Measurements from ENCODE around the gene YAP1.

YAP1 gene

GRCh38 chr11:102117472-102118113 is 7.3 kb downstream of the YAP1 start:
- no peak for DNase-seq (ENCODE audit: low spot score)

DNA sequence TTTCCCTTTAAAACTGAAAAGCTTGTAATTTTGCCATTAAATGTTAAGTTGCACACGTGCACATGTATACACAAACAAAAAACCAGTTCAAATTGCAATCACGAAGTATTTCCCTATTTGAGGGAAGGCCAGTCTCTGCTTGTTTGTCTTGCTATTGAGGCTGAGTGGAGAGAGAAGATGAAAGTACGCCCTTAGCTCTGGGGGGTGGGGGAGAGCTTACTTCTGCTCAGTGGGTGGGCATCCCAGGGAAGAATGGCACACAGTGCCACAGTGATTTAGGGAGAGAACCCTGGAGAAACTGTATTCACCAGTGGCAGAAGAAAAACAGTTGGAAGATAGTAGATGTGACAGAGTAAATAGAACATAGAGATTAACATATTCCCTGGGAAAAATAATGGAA is 8.7 kb downstream of the YAP1 start:
- DNase-seq (ENCODE audit: low spot score) = no peak

- no peak for DNase-seq (ENCODE audit: low spot score)
Measured at GRCh38 chr11:102119997-102120396, 9.8 kb downstream of the YAP1 start.

GRCh38 chr11:102120437-102120973 is 10.3 kb downstream of the YAP1 start:
- DNase-seq (ENCODE audit: low spot score) = no peak

DNA sequence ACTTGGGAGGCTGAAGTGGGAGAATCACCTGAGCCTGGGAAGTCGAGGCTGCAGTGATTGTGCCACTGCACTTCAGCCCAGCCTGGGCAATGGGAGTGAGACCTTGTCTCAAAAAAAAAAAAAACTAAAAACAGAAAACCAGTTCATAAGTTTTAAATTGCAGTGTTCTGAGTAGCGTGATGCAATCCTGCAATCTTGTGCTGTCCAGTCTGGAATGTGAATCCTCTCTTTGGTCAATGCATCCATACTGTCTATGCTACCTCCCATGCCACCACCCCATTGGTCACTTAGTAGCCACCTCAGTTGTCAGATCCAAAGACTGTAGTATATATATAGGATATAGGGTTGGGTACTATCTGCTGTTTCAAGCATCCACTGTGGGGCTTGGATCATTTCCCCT is 11.1 kb downstream of the YAP1 start:
- DNase-seq (ENCODE audit: low spot score) = no peak

DNA sequence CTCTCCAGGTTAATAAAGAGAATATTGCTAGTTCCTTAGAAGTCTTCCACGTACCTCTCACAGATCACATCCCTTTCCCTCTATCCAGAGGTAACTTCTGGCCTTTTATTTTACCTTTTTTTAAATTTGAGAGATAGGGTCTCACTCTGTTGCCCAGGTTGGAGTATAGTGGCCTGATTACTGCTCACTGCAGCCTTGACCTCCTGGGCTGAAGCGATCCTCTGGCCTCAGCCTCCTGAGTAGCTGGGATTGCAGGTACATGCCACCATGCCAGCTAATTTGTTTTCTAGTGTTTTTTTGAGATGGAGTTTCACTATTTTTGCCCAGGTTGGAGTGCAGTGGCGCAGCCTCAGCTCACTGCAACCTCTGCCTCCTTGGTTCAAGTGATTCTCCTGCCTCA is 24.4 kb downstream of the YAP1 start:
- no peak for DNase-seq (ENCODE audit: low spot score)

DNA sequence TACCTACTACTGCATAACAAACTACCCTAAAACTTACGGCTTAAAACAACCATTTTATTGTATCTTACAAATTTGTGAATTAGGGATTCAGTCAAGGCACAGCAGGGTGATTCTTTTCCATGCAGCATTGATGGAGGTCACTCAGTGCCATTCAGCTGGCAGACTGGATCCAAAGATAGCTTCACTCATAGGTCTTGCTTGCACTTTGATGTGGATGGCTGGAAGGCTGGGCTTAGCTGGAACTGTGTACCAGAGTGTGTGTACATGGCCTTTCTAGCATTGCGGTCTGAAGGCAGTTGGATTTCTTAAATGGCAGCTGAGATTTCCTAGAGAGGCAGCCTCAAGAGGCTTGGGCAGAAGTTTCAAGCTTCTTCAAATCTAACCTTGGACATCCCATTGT is 25.0 kb downstream of the YAP1 start:
- DNase-seq (ENCODE audit: low spot score) = no peak

GRCh38 chr11:102138223-102138622 is 28.0 kb downstream of the YAP1 start:
- no peak for DNase-seq (ENCODE audit: low spot score)

GRCh38 chr11:102138670-102139069 is 28.4 kb downstream of the YAP1 start:
- DNase-seq (ENCODE audit: low spot score) = no peak

DNA sequence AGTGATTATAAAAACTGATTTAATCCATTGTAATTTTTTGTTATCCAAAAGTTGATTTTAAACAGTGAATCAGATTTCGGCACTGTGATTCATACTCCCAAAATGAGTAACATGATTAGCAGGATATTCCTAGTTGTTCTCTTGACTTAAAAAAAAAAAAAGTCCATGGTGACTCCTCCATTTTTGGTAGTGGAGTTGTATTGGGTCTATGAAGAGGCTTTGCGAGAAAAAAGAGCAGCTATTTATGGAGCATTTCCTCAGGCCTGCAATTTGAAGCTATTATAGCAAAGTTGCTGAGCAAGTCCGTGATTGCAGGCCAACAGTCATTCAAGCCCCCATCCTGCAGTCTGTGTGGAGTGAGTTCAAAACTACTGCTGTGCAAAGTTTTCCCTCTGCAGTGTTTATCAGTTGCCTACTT is 28.8 kb downstream of the YAP1 start:
- no peak for DNase-seq (ENCODE audit: low spot score)

GRCh38 chr11:102142333-102142732 is 32.1 kb downstream of the YAP1 start:
- no peak for DNase-seq (ENCODE audit: low spot score)

- no peak for DNase-seq (ENCODE audit: low spot score)
Measured at GRCh38 chr11:102143867-102144266, 33.6 kb downstream of the YAP1 start.

GRCh38 chr11:102144357-102145355 is 34.4 kb downstream of the YAP1 start:
- no peak for DNase-seq (ENCODE audit: low spot score)

DNA sequence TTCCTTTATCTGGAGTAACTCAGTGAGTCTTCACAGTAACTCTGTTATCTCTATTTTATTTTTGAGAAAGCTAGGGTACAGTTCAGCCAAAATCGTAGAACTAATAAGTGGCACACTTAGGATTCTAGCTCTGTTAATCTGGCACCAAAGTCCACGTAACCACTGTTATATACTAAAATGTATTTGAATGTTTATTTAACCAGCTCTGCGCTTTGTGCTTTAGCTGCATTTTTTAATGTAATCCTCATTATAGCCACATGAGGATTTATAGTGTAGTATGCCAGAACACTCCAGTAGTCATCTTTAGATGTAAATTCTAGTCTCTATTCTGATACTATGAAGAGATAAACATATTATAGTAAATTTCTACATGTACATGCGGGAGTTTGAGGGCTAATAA is 36.8 kb downstream of the YAP1 start:
- no peak for DNase-seq (ENCODE audit: low spot score)

- no peak for DNase-seq (ENCODE audit: low spot score)
Measured at GRCh38 chr11:102147632-102148031, 37.4 kb downstream of the YAP1 start.

DNA sequence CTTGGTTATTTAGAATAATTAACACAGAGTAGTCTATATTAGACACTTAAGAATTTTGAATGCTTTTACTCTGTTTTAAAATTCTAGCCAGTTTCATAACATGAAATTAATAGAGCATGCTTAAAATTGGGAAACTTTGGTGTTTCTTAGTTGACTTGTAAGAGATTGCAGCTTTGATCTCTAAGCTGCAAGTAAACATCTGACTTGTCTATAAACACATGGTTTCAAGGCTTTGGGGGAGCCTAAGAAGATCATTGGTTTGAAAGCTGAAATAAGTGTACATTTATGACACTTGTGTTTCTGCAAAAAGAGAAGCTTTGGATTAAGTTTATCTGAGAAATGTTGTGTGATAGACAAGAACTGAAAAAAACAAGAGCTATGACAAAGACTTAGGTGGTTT is 37.8 kb downstream of the YAP1 start:
- DNase-seq (ENCODE audit: low spot score) = no peak

DNA sequence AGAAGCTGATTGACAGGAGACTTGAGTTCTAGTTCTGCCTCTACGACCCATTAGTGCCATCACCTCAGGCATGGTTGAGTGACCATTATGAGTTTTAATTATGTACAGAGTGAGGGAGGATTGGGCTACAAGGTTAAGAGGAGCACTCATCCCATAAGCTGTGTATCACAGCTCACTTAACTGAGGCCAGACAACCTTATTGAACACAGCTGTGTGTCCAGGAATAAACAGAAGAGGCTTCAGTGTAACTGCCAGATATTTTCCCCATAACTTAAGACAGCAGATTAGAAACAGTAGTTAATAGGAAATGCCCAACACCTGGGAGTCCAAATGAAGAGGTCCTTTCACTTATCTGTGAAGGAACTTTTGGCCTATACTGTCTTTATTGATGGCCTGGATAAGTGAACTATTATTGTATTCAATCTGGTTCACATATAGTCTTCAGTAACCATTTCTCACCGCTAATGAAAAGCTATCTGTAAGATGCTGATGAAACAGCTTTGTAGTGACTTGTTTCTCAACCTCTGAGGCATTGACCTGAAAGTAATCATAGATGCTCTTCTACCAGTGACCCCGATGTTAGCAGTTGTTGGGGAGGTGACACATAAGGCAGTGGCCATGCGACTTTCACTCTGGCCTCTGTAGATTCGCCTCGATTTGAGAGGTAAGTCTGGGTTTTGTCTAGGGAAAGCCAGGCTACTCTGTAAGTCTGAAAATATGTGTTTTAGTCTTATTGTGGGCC is 41.7 kb downstream of the YAP1 start:
- DNase-seq (ENCODE audit: low spot score) = no peak

DNA sequence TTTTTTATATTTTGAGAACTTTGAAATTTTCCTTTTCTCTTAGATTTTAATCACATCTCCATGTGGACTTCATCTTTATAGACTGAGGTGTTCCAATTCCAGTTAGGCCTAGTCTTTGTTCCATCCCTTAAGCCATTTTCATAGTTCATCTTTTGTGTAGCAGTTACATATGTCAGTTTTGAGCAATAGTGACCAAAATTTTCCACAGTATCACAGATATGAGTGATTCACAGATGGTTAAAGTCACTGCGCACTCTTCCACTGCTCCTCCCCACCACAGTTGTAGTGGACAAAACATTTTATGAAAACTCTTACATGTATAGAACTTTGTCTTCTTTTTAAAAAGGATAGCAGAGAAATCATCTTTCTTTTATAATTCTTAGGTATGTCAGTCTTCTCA is 42.8 kb downstream of the YAP1 start:
- no peak for DNase-seq (ENCODE audit: low spot score)

DNA sequence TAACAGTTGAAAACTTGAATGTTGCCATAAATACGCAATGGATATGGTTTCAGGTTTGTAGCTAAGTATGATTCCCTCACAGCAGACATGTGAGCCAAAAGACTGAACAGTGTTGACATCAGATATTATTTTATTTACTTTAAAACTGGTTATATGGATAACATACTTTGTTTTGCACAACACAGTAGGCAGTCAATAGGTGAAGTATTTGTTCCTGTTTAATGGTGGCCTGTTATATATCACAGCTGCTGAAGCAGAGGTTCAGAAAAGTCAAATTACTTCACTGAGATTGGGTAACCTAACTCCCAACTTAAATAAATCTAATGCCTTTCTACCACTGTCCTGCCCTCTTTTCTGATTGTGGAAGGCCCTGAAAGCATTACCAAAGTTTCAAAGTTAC is 44.6 kb downstream of the YAP1 start:
- no peak for DNase-seq (ENCODE audit: low spot score)

DNA sequence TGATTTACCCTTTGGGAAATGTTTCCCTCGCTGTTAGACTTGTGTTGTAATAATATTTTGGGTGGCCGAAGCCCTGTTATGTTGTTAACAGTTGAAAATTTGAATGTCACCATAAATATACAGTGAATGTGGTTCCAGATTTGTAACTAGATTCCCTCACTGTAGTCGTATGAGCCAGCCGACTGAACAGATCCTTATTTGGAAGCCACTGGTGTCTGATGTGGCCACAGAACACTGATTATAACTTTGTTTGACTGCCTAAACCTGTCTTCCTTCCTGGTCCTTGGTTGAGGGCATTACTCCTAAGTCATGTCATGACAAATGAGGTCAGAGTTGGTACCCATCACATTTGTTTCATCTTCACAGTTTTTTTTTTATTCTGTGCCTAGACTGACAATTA is 45.4 kb downstream of the YAP1 start:
- no peak for DNase-seq (ENCODE audit: low spot score)

GRCh38 chr11:102157219-102157618 is 47.0 kb downstream of the YAP1 start:
- DNase-seq (ENCODE audit: low spot score) = no peak

DNA sequence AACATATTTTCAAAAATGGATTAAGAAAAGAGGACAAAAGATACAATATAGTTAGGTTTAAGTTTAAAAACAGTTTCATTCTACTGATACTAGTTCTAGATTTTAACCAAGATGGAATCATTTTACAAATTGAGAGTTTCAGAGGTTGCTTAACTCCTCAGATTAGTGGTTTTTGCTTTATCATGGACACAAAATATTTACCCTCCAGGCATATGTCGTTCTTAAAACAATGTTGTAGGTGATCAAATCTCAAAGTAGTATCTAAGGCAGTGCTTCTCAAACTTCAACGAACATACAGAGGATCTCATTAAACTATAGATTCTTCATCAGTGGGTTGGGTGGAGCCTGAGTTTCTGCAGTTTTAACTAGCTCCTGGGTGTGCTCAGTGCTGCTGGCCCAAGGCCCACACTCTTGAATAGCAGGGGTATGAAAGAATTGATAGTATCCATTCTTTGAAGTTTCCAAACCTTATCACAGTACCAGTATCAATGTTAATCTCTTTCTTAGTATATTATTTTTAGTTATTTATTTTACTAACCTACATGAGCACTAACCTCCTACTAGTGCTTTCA is 48.0 kb downstream of the YAP1 start:
- no peak for DNase-seq (ENCODE audit: low spot score)
